Measurements from ENCODE around the gene SGMS2.

The SGMS2 gene

DNA sequence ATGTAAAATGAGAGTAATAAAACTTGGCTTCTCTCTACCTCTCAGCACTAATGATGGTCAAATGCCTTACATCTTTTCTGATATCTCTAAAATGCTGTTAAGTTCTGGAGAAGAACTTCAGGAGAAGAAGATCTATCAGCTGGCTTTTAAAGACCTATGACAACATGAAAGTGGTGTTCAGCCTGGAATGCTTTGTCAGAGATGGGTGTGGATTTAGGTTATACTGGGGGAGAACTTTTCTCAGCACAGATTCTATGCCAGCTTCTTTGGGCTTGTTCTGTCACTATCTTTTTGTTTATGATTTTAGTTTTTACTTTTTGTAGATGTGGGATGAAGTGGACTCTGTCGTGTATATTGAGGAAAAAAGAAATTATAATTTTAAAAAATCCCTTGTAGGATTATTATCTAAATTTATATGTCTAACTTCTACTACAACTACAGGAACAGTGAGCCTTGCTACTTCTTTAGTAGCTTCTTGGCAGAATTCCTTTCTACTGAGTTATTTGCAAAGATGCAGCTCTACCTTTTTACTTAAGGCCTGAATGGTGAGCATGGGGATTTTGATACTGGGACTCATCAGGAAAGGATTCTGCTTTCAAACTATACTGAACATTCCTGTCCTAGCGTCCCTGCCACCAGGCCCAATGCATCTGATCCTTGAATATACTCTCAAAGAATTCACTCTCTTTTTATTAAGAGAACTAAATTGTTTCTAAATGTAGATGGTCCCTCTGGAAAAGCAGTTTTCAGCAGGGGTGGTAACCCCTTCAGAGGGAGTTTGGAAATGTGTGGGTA is 126.2 kb downstream of the SGMS2 start:
- FAIRE-seq (no peak), DNase-seq (ENCODE audit: extremely low spot score, insufficient read length, low read depth) (no peak)

DNA sequence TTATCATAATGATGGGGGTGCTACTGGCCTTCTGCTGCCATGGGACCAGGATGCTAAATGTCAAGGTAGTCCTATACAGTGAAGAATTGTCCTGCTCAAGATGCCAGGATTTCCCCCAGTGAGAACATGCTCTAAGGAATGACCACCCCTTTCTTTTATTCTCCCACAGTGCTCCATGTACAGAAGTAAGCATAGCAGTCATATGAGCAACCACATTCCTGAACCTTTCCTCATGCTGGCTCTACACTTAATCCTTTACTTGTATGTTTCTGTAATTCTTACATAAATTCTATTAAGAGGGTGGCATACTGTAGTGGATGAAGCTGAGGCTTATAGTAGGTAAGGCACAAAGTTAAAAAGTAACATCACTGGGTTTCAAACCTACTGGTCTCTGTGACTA is 126.8 kb downstream of the SGMS2 start:
- no peak for DNase-seq (ENCODE audit: extremely low spot score, insufficient read length, low read depth)
- FAIRE-seq, result no peak

DNA sequence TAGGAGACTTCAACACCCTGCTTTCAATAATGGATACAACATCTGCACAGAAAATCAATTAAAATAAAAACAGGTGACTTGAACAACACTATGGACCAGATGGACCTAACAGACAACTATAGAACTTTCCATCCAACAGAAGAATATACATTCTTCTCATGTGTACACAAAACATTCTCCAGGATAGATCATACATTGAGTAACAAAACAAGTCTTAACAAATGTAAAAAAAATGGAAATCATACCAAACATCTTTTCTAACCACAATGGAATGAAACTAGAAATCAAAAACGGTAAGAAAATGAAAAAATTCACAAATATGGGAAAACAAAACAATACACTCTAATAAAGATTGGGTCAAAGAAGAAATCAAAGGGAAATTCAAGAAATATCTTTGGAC is 131.3 kb downstream of the SGMS2 start:
- FAIRE-seq (no peak), DNase-seq (ENCODE audit: extremely low spot score, insufficient read length, low read depth) (no peak)
